ENCODE results near the gene PREX1. TPM values are rescaled to one million over a fixed set of nuclear protein-coding genes. Genes with fewer than 3 reads are reported as not detected.

PREX1 gene
- total and polyA plus RNA-seq, 2 of the 4 experiments (the other 2 are of a cell fraction): 0.67 to 0.72 TPM

- in situ Hi-C loops (cut with MboI; ENCODE audit: low sequenced_read_pairs): loop anchor here (25.0 kb wide), 1 partner anchor 89 kb away; no protein-coding TSS in a partner anchor
- no peak overlapping the region for H3K4me3 ChIP-seq (ENCODE audit: insufficient read depth, low read depth, low read length)
These were observed 29.7 kb downstream of the PREX1 start for GRCh38 chr20:48797850-48798747.

More at GRCh38 chr20:48797850-48798747, 29.7 kb downstream of the PREX1 start:
- Histone ChIP-seq H3K36me3 (ENCODE audit: control insufficient read depth, insufficient read depth, low read length) (no peaks in the 10 kb centered on the region), H3K9me3 (ENCODE audit: control insufficient read depth, insufficient read depth, low read length) (no peaks in the 10 kb centered on the region), H2BK15ac (ENCODE audit: low read depth, low read length) (no peak overlapping the region), H4K91ac (ENCODE audit: insufficient read depth, low read depth, low read length) (no peak overlapping the region), H3K9ac (ENCODE audit: low read depth, low read length) (no peak overlapping the region), H3K56ac (ENCODE audit: extremely low read depth, insufficient read depth, low read length) (no peak overlapping the region), H4K20me1 (ENCODE audit: insufficient read depth, low read length) (no peaks in the 10 kb centered on the region), H3K79me1 (ENCODE audit: low read depth in 1 of 2, low read length in 2 of 2) (no peaks in the 10 kb centered on the region), H3K18ac (ENCODE audit: low read depth, low read length) (no peak overlapping the region), H3K4me2 (ENCODE audit: low read depth, low read length) (no peak overlapping the region), H2AK9ac (replicated peaks; ENCODE audit: low read depth, low read length, poor library complexity) (no peak overlapping the region), H3K4me1 (ENCODE audit: control insufficient read depth, insufficient read depth, low read length) (no peaks in the 10 kb centered on the region), H3K27me3 (ENCODE audit: control insufficient read depth, insufficient read depth, low read length) (peaks cover 20% of the 10 kb centered on the region; the same call in 1 of the 2 replicates), H4K8ac (ENCODE audit: low read depth in 2 of 2, low read length in 2 of 2) (no peak overlapping the region), H3K27ac (ENCODE audit: insufficient read depth, low read length) (no peak overlapping the region), H4K5ac (ENCODE audit: low read depth, low read length) (no peak overlapping the region), H2AK5ac (ENCODE audit: low read depth, low read length) (no peak overlapping the region), H3K14ac (replicated peaks; ENCODE audit: low read depth, low read length) (no peak overlapping the region), H2AFZ (replicated peaks; ENCODE audit: low read length, poor library complexity) (no peak overlapping the region), H3K23ac (ENCODE audit: low read depth, low read length) (no peak overlapping the region), H3K9me1 (ENCODE audit: insufficient read depth, low read length) (no peaks in the 10 kb centered on the region; the same call in 1 of the 2 replicates), H2BK20ac (ENCODE audit: low read depth, low read length) (no peak overlapping the region), H3K4ac (ENCODE audit: low read depth, low read length) (no peak overlapping the region), H2BK5ac (ENCODE audit: low read depth, low read length, poor library complexity, severe bottlenecking) (no peak overlapping the region), H2BK120ac (ENCODE audit: low read depth, low read length) (no peak overlapping the region)
- no TSS peak for BruUV-seq (replicated peaks)
- POLR2A ChIA-PET (ENCODE audit: unreplicated experiment): no interaction called here
- intact Hi-C loops (cut with micrococcal nuclease): no loop called here
- no peak for DNase-seq
- CTCF ChIA-PET: interaction anchor here (1.0 kb wide), 1 partner anchor 9 kb away, joined by 3 read pairs; no protein-coding TSS in a partner anchor
- ATAC-seq (ENCODE audit: low read depth): no peak
- WGBS, 2 experiments (ENCODE audit: extremely low coverage in 2 of 2, insufficient read length in 1 of 2): 79% methylated on average over 5 of the region's 11 CpGs; no CpG with 5 or more reads in 1 of the 2 experiments
- dilution Hi-C loops (cut with HindIII; ENCODE audit: low sequenced_read_pairs, unreplicated experiment): no loop called here
- no peak for TF ChIP-seq MAFK (IDR thresholded peaks at IDR 0.05; ENCODE audit: low read depth, low read length)
- no peak for TF ChIP-seq CEBPB (IDR thresholded peaks at IDR 0.05; ENCODE audit: low read depth, low read length)
- TF ChIP-seq RFX5 (IDR thresholded peaks at IDR 0.05; ENCODE audit: low read depth, low read length): no peak
- no peak for TF ChIP-seq CHD1 (IDR thresholded peaks at IDR 0.05; ENCODE audit: low read depth, low read length)
- TF ChIP-seq POLR2A (IDR thresholded peaks at IDR 0.05; ENCODE audit: low read depth, low read length): no peak
